Breast epithelium (tissue), 4 donors: ENCODE measurements around the gene RFX1. TPM values are rescaled to one million over a fixed set of nuclear protein-coding genes. Genes with fewer than 3 reads are reported as not detected.

ENCODE experiments used
- DNase-seq, 2 donors: peaks; one replicate each; pipeline ENCODE4 v3.0.0-alpha.2; 2019; ENCODE audit warnings: low spot score in 2 of 2
- H3K27ac ChIP-seq, 2 donors: fragments of 200-600 bp; sonication (generic) in 1 of 2; one replicate each; pipeline ENCODE4 v1.5.1; 2016 to 2019; ENCODE audit warnings: mild to moderate bottlenecking in 1 of 2
- H3K27me3 ChIP-seq, 2 donors: fragments of 200-600 bp; sonication (generic) in 1 of 2; one replicate each; pipeline versions ENCODE4 v1.5.1 to v1.6.0; 2017 to 2019; ENCODE audit warnings: control low read depth in 1 of 2, mild to moderate bottlenecking in 1 of 2
- H3K36me3 ChIP-seq: fragments of 200-600 bp; one replicate; pipeline ENCODE4 v1.5.1; 2019
- H3K4me1 ChIP-seq, 2 donors: fragments of 200-600 bp; sonication (generic); one replicate each; pipeline ENCODE4 v1.5.1; 2016 to 2019; ENCODE audit warnings: control low read depth in 1 of 2
- H3K4me3 ChIP-seq, 3 donors: fragments of 200-600 bp; sonication (generic); 1 replicate in 2 of 3; 2 replicates in 1 of 3; pipeline ENCODE4 v1.5.1; 2016 to 2019; ENCODE audit warnings: mild to moderate bottlenecking in 3 of 3, moderate library complexity in 2 of 3
- H3K9me3 ChIP-seq, 2 donors: fragments of 200-600 bp; sonication (generic) in 1 of 2; one replicate each; pipeline ENCODE4 v1.5.1; 2016 to 2019; ENCODE audit warnings: control low read depth in 1 of 2
- POLR2A ChIP-seq: fragments of 450-650 bp; IDR thresholded peaks from one replicate; pipeline ENCODE4 v1.6.1; 2016; ENCODE audit warnings: antibody characterized with exemption, mild to moderate bottlenecking, moderate library complexity
- POLR2AphosphoS5 ChIP-seq, 3 donors: sonication (generic); formaldehyde crosslinking; IDR thresholded peaks; one replicate each; pipeline ENCODE4 v1.6.1; 2017; ENCODE audit warnings: antibody characterized with exemption in 3 of 3
- intact Hi-C: fragments of 100-400 bp; cut with DNase I; formaldehyde crosslinking; loops from one replicate; pipeline ENCODE4 v1.15.1; 2023; ENCODE audit warnings: low total_unique reads
- total RNA-seq, 3 donors: library from RNA; depleted of rRNA; stranded (reverse); fragments of >200 nt; gene quantifications; one replicate each; pipeline ENCODE4 v1.1.0, GENCODE V29; 2016
- TF ChIP-seq, protein P1 (sequence below), 3 donors: fragments of 450-650 bp; IDR thresholded peaks; one replicate each; pipeline ENCODE4 v1.5.1; 2016 to 2017; ENCODE audit warnings: antibody characterized with exemption in 3 of 3, mild to moderate bottlenecking in 3 of 3, moderate library complexity in 3 of 3

RFX1 gene
- total RNA-seq, 3 donors from 2014 or later, result 2.6 to 3.7 (median 3.6) TPM

DNA sequence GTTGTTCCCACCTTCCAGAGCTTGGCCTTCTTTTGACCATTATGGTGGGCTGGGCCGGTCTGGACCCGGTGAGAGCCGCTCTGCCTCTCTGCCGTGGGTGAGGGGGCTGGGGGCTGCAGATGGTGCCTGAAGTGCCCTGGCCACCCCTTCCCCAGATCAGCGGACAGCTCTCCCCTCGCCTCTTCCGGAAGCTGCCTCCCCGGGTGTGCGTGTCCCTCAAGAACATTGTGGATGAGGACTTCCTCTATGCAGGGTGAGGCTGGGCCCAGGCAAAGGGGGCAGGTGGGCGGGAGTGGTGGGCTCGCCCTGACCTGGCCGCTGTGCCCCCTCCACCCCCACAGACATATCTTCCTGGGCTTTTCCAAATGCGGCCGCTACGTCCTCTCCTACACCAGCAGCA lies 51.9 kb downstream of the RFX1 start:
- H3K27me3 ChIP-seq, result no peaks in the 10 kb centered on the region
- H3K27ac ChIP-seq, result no peak overlapping the region
- peaks cover 3% of the 10 kb centered on the region for H3K36me3 ChIP-seq
- TF ChIP-seq POLR2AphosphoS5 (IDR thresholded peaks at IDR 0.05), result no peak
- TF ChIP-seq POLR2A, result no peak
- TF ChIP-seq, protein P1, sequence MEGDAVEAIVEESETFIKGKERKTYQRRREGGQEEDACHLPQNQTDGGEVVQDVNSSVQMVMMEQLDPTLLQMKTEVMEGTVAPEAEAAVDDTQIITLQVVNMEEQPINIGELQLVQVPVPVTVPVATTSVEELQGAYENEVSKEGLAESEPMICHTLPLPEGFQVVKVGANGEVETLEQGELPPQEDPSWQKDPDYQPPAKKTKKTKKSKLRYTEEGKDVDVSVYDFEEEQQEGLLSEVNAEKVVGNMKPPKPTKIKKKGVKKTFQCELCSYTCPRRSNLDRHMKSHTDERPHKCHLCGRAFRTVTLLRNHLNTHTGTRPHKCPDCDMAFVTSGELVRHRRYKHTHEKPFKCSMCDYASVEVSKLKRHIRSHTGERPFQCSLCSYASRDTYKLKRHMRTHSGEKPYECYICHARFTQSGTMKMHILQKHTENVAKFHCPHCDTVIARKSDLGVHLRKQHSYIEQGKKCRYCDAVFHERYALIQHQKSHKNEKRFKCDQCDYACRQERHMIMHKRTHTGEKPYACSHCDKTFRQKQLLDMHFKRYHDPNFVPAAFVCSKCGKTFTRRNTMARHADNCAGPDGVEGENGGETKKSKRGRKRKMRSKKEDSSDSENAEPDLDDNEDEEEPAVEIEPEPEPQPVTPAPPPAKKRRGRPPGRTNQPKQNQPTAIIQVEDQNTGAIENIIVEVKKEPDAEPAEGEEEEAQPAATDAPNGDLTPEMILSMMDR (IDR thresholded peaks at IDR 0.05), result no peak
- peaks cover 7 to 12% of the 10 kb centered on the region in 2 donors for H3K4me1 ChIP-seq
- DNase-seq, result no peak
- intact Hi-C loops, result no loop called here
- no peaks in the 10 kb centered on the region for H3K9me3 ChIP-seq
- no peak overlapping the region for H3K4me3 ChIP-seq

DNA sequence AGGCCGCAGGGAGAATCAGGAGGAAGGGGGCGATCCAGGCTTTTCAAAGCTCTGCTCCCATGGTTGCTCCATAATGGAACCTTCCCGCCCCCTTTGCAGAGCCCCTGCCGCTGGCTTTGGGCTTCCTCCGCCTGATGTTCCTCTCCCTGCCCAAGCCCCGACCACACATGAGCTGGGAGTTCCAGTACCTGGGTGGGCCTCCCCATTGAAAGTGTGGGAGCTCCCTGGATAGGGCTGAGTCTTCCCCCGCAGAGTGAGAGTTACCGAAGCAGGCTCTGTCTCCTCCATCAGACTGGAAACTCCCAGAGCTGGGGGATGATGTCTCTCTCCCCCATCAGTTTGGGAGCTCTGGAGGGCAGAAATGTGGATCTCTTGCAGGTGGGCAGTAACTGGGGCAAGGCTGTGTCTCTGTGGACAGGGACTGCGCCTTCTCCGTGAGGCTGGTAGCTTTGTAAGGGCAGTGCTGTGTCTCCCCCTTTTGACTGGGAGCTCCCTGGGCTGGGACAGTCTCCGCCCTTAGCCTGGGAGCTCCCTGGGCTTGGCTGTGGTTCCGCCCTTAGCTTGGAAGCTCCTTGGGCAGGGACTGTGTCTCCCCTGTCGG lies 53.1 kb downstream of the RFX1 start:
- H3K9me3 ChIP-seq, result no peaks in the 10 kb centered on the region
- no peak for DNase-seq
- peak overlapping the region; percentile 92 to 93 for H3K27ac ChIP-seq
- TF ChIP-seq, protein P1 (IDR thresholded peaks at IDR 0.05), result no peak
- TF ChIP-seq POLR2AphosphoS5 (IDR thresholded peaks at IDR 0.05) (no peak), POLR2A (no peak)
- intact Hi-C loops, result no loop called here
- H3K4me3 ChIP-seq, result peak overlapping the region; percentile 74 to 86 (median 84)
- peaks cover 3% of the 10 kb centered on the region for H3K36me3 ChIP-seq
- no peaks in the 10 kb centered on the region for H3K27me3 ChIP-seq
- peaks cover 7 to 12% of the 10 kb centered on the region in 2 donors for H3K4me1 ChIP-seq

DNA sequence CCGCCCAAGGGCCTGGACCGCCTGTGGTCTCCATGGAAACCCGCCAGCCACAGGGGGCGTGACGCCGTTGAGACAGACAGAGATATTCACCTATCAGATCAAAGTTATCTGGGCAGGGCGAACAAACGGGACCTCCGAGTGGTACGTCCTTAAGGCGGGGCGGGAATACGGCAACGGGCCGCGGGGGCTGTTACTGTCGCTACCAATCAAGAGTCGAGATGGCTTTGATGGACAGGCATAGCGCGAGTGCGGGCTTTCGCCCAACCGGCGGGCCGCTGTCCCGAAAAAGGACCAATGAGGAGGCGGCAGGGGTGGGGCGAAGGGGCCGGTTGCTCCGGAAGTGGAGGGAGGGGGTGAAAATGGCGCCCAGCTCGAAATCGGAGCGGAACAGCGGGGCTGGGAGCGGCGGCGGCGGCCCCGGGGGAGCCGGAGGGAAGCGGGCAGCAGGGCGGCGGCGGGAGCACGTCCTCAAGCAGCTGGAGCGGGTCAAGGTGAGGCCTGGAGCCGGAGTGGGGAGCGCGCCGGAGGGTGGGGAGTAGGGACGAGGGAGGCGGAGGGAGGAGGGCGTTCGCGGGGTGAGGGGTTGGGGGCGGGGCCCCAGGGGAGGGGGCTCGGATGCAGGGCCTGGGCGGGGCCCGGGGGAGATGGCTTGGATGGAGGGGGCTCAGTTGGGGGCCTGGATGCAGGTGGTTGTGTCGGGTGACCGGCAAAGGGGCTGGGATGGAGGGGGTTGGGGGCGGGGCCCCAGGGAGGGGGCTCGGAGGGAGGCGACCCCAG lies 53.8 kb downstream of the RFX1 start, which contains the start of gene DCAF15:
DCAF15 (plus strand) TSS at position 356 of the 777 bp plus-strand sequence; CDS start at position 360, 4 bp downstream.
- Histone ChIP-seq H3K9me3 (no peaks in the 10 kb centered on the region), H3K36me3 (peaks cover 3% of the 10 kb centered on the region), H3K4me1 (peaks cover 7 to 12% of the 10 kb centered on the region in 2 donors), H3K4me3 (peak within 1 kb of the TSS; percentile 74 to 86 (median 84)), H3K27me3 (no peaks in the 10 kb centered on the region), H3K27ac (peak within 1 kb of the TSS; percentile 92 to 93)
- intact Hi-C loops, result no loop called here
- peak; percentile 100 for DNase-seq
- TF ChIP-seq, protein P1 (IDR thresholded peaks at IDR 0.05), result no peak
- TF ChIP-seq POLR2AphosphoS5 (IDR thresholded peaks at IDR 0.05), result peak; percentile 24 to 64 (median 58)
- peak; percentile 60 for TF ChIP-seq POLR2A

DNA sequence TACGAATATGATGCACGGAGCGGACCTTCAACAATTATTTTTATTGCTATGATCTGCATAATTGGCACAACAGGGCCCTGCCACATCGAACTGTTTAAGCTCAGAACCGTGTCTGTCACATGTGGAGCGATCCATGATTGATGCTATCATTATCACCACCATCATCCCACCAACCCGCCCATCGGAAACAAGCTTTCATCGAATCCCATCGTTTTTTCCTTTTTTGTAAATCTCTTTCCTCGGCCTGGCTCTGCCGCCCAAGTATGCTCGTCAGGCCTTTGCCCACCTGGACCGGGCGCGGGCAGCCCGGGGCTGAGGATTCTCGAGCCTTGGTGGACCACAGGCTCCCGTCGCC lies 54.3 kb downstream of the RFX1 start:
- TF ChIP-seq, protein P1 (IDR thresholded peaks at IDR 0.05), result no peak
- no peak for TF ChIP-seq POLR2A
- TF ChIP-seq POLR2AphosphoS5 (IDR thresholded peaks at IDR 0.05), result no peak
- H3K9me3 ChIP-seq, result no peaks in the 10 kb centered on the region
- H3K36me3 ChIP-seq, result peaks cover 3% of the 10 kb centered on the region
- no peaks in the 10 kb centered on the region for H3K27me3 ChIP-seq
- peaks cover 7 to 12% of the 10 kb centered on the region in 2 donors for H3K4me1 ChIP-seq
- DNase-seq, result no peak
- H3K4me3 ChIP-seq, result peak overlapping the region; percentile 74 to 86 (median 84)
- intact Hi-C loops, result no loop called here
- no peak overlapping the region for H3K27ac ChIP-seq

DNA sequence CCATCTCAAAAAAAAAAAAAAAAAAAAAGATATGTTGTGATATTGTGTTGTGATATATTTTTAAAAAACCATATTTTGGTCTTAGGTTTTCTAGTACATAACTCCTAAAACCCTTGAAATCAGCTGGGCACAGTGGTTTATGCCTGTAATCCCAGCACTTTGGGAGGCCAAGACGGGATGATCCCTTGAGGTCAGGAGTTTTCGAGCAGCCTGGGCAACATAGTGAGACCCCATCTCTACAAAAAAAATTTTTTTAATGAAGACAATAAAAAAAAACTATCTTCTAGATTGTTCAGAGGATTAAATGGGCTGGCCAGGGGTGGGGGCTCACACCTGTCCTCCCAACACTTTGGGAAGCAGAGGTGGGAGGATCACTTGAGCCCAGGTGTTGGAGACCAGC lies 55.1 kb downstream of the RFX1 start:
- Histone ChIP-seq H3K9me3 (no peaks in the 10 kb centered on the region), H3K4me3 (no peak overlapping the region), H3K27me3 (no peaks in the 10 kb centered on the region), H3K36me3 (no peaks in the 10 kb centered on the region), H3K27ac (no peak overlapping the region), H3K4me1 (peaks cover 7 to 12% of the 10 kb centered on the region in 2 donors)
- no peak for DNase-seq
- intact Hi-C loops, result no loop called here
- TF ChIP-seq POLR2A (no peak), POLR2AphosphoS5 (IDR thresholded peaks at IDR 0.05) (no peak)
- TF ChIP-seq, protein P1 (IDR thresholded peaks at IDR 0.05), result no peak
